HG02840 (cell line): ENCODE measurements around the gene SNW1.

Source experiments
- ATAC-seq: cut with Tn5 transposase; IDR thresholded peaks from one replicate; pipeline ENCODE4 v1.9.1; 2021; ENCODE audit warnings: mild to moderate bottlenecking, moderate library complexity, moderate number of reproducible peaks; ENCODE audit not compliant: unreplicated experiment, low FRiP score

SNW1 gene

DNA sequence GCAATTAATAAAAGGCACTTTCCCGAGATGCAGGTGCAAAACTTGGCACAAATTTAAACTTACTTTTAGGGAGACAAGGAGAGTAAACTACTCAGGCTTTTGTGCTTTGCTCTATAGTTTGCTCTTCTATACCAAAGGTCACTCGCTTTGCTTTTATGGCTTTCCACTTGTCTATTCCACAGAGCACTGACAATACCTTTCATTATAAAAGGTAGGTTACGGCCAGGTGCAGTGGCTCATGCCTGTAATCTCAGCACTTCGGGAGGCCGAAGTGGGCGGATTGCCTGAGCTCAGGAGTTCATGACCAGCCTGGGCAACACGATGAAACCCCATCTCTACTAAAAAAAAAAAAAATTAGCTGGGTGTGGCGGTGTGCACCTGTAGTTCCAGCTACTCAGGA is 86.0 kb downstream of the SNW1 start:
- no peak for ATAC-seq

GRCh38 chr14:77673193-77673592 is 87.8 kb downstream of the SNW1 start:
- no peak for ATAC-seq
